Activated naive CD4-positive, alpha-beta T cell treated with anti-CD3 and anti-CD28 coated beads, Interleukin-2, amount 50 U/mL, for 24 hours (primary cell): ENCODE results near the gene SUPT20H.
"Not testable (repeated sequence)": the region's sequence is repeated elsewhere in the genome, so short reads cannot be mapped to it uniquely, and the experiment has no call there.

Experiments used
- H3K27ac Mint-ChIP-seq: one replicate; pipeline ENCODE4 v1.8.0; 2021; ENCODE audit warnings: mild to moderate bottlenecking, mixed read lengths
- H3K27me3 Mint-ChIP-seq: one replicate; pipeline ENCODE4 v1.8.0; 2021; ENCODE audit warnings: mixed read lengths
- H3K36me3 Mint-ChIP-seq: one replicate; pipeline ENCODE4 v1.8.0; 2021; ENCODE audit warnings: mixed read lengths
- H3K4me1 Mint-ChIP-seq: one replicate; pipeline ENCODE4 v1.8.0; 2021; ENCODE audit warnings: mixed read lengths
- H3K4me3 Mint-ChIP-seq: one replicate; pipeline ENCODE4 v1.8.0; 2021; ENCODE audit warnings: mild to moderate bottlenecking, mixed read lengths
- H3K9me3 Mint-ChIP-seq: one replicate; pipeline ENCODE4 v1.8.0; 2021; ENCODE audit warnings: mixed read lengths

The SUPT20H gene

GRCh38 chr13:37085606-37086005 is 26.1 kb upstream of the SUPT20H start:
- H3K4me3 Mint-ChIP-seq = no peak overlapping the region
- no peaks in the 10 kb centered on the region for H3K4me1 Mint-ChIP-seq
- H3K27ac Mint-ChIP-seq = no peak overlapping the region
- no peaks in the 10 kb centered on the region for H3K36me3 Mint-ChIP-seq
- H3K9me3 Mint-ChIP-seq = no peaks in the 10 kb centered on the region
- peaks cover 2% of the 10 kb centered on the region for H3K27me3 Mint-ChIP-seq

GRCh38 chr13:37076818-37077217 is 17.3 kb upstream of the SUPT20H start:
- Mint-ChIP-seq H3K36me3 (no peaks in the 10 kb centered on the region), H3K4me3 (no peak overlapping the region), H3K27ac (no peak overlapping the region), H3K9me3 (no peaks in the 10 kb centered on the region), H3K27me3 (no peaks in the 10 kb centered on the region), H3K4me1 (no peaks in the 10 kb centered on the region)

- Mint-ChIP-seq H3K4me1 (no peaks in the 10 kb centered on the region), H3K36me3 (no peaks in the 10 kb centered on the region), H3K4me3 (no peak overlapping the region), H3K27me3 (no peaks in the 10 kb centered on the region), H3K9me3 (no peaks in the 10 kb centered on the region), H3K27ac (no peak overlapping the region)
Observed at GRCh38 chr13:37075164-37075563, 15.7 kb upstream of the SUPT20H start.

GRCh38 chr13:37074703-37075102 is 15.2 kb upstream of the SUPT20H start:
- Mint-ChIP-seq H3K27me3 (no peaks in the 10 kb centered on the region), H3K4me3 (no peak overlapping the region), H3K27ac (no peak overlapping the region)

GRCh38 chr13:37072024-37072423 is 12.5 kb upstream of the SUPT20H start:
- Mint-ChIP-seq H3K4me1 (no peaks in the 10 kb centered on the region), H3K27ac (no peak overlapping the region), H3K9me3 (no peaks in the 10 kb centered on the region), H3K4me3 (no peak overlapping the region), H3K36me3 (no peaks in the 10 kb centered on the region), H3K27me3 (no peaks in the 10 kb centered on the region)

More at GRCh38 chr13:37074703-37075102, 15.2 kb upstream of the SUPT20H start:
- H3K9me3 Mint-ChIP-seq = no peaks in the 10 kb centered on the region
- H3K36me3 Mint-ChIP-seq = no peaks in the 10 kb centered on the region
- no peaks in the 10 kb centered on the region for H3K4me1 Mint-ChIP-seq

- H3K27ac Mint-ChIP-seq = no peak overlapping the region
- no peaks in the 10 kb centered on the region for H3K27me3 Mint-ChIP-seq
- no peaks in the 10 kb centered on the region for H3K4me1 Mint-ChIP-seq
- no peaks in the 10 kb centered on the region for H3K9me3 Mint-ChIP-seq
- H3K4me3 Mint-ChIP-seq = no peak overlapping the region
- H3K36me3 Mint-ChIP-seq = no peaks in the 10 kb centered on the region
Observed at GRCh38 chr13:37070956-37071355, 11.5 kb upstream of the SUPT20H start.

GRCh38 chr13:37070145-37070695 is 10.7 kb upstream of the SUPT20H start:
- Mint-ChIP-seq H3K9me3 (no peaks in the 10 kb centered on the region), H3K4me1 (no peaks in the 10 kb centered on the region), H3K4me3 (no peak overlapping the region), H3K36me3 (no peaks in the 10 kb centered on the region), H3K27ac (no peak overlapping the region), H3K27me3 (no peaks in the 10 kb centered on the region)

GRCh38 chr13:37069597-37070103 is 10.2 kb upstream of the SUPT20H start:
- H3K36me3 Mint-ChIP-seq = no peaks in the 10 kb centered on the region
- H3K27ac Mint-ChIP-seq = no peak overlapping the region
- H3K4me3 Mint-ChIP-seq = no peak overlapping the region
- H3K9me3 Mint-ChIP-seq = no peaks in the 10 kb centered on the region
- no peaks in the 10 kb centered on the region for H3K27me3 Mint-ChIP-seq
- H3K4me1 Mint-ChIP-seq = no peaks in the 10 kb centered on the region

- H3K27me3 Mint-ChIP-seq = no peaks in the 10 kb centered on the region
- H3K4me3 Mint-ChIP-seq = no peak overlapping the region
- no peak overlapping the region for H3K27ac Mint-ChIP-seq
- no peaks in the 10 kb centered on the region for H3K36me3 Mint-ChIP-seq
- H3K9me3 Mint-ChIP-seq = no peaks in the 10 kb centered on the region
- no peaks in the 10 kb centered on the region for H3K4me1 Mint-ChIP-seq
Observed at GRCh38 chr13:37068962-37069361, 9.5 kb upstream of the SUPT20H start.

GRCh38 chr13:37067874-37068273 is 8.4 kb upstream of the SUPT20H start:
- no peaks in the 10 kb centered on the region for H3K9me3 Mint-ChIP-seq
- no peaks in the 10 kb centered on the region for H3K36me3 Mint-ChIP-seq
- H3K27ac Mint-ChIP-seq = no peak overlapping the region
- H3K27me3 Mint-ChIP-seq = no peaks in the 10 kb centered on the region
- no peak overlapping the region for H3K4me3 Mint-ChIP-seq
- H3K4me1 Mint-ChIP-seq = no peaks in the 10 kb centered on the region

- no peaks in the 10 kb centered on the region for H3K36me3 Mint-ChIP-seq
- H3K4me3 Mint-ChIP-seq = no peak overlapping the region
- peaks cover 6% of the 10 kb centered on the region for H3K4me1 Mint-ChIP-seq
- no peak overlapping the region for H3K27ac Mint-ChIP-seq
- no peaks in the 10 kb centered on the region for H3K9me3 Mint-ChIP-seq
- H3K27me3 Mint-ChIP-seq = no peaks in the 10 kb centered on the region
Observed at GRCh38 chr13:37065890-37066526, 6.5 kb upstream of the SUPT20H start.

- peak overlapping the region; percentile 97 for H3K4me3 Mint-ChIP-seq
- peak overlapping the region; percentile 97 for H3K27ac Mint-ChIP-seq
- H3K27me3 Mint-ChIP-seq = no peaks in the 10 kb centered on the region
- H3K4me1 Mint-ChIP-seq = peaks cover 49% of the 10 kb centered on the region
- H3K36me3 Mint-ChIP-seq = peaks cover 7% of the 10 kb centered on the region
- H3K9me3 Mint-ChIP-seq = no peaks in the 10 kb centered on the region
Observed at GRCh38 chr13:37059848-37060192, 332 bp upstream of the SUPT20H start.

- H3K27me3 Mint-ChIP-seq, H3K27ac Mint-ChIP-seq, H3K9me3 Mint-ChIP-seq: not testable (repeated sequence)
- peaks cover 21% of the 10 kb centered on the region for H3K36me3 Mint-ChIP-seq
- peaks cover 79% of the 10 kb centered on the region for H3K4me1 Mint-ChIP-seq
- peak overlapping the region; percentile 47 for H3K4me3 Mint-ChIP-seq
Observed at GRCh38 chr13:37056228-37056627, 3.3 kb downstream of the SUPT20H start.

GRCh38 chr13:37053111-37053510 is 6.4 kb downstream of the SUPT20H start:
- H3K4me3 Mint-ChIP-seq = peak overlapping the region; percentile 55
- H3K27ac Mint-ChIP-seq, H3K27me3 Mint-ChIP-seq, H3K9me3 Mint-ChIP-seq: not testable (repeated sequence)
- peaks cover 18% of the 10 kb centered on the region for H3K36me3 Mint-ChIP-seq
- peaks cover 63% of the 10 kb centered on the region for H3K4me1 Mint-ChIP-seq

- Mint-ChIP-seq H3K27me3 (no peaks in the 10 kb centered on the region), H3K27ac (no peak overlapping the region), H3K4me3 (no peak overlapping the region), H3K9me3 (no peaks in the 10 kb centered on the region), H3K36me3 (peaks cover 19% of the 10 kb centered on the region), H3K4me1 (peaks cover 49% of the 10 kb centered on the region)
Observed at GRCh38 chr13:37049810-37050209, 9.7 kb downstream of the SUPT20H start.

GRCh38 chr13:37047846-37048245 is 11.6 kb downstream of the SUPT20H start:
- Mint-ChIP-seq H3K4me3 (no peak overlapping the region), H3K36me3 (peaks cover 17% of the 10 kb centered on the region), H3K4me1 (peaks cover 31% of the 10 kb centered on the region), H3K27me3 (no peaks in the 10 kb centered on the region), H3K9me3 (no peaks in the 10 kb centered on the region), H3K27ac (no peak overlapping the region)

- no peak overlapping the region for H3K27ac Mint-ChIP-seq
- H3K4me3 Mint-ChIP-seq = no peak overlapping the region
- H3K27me3 Mint-ChIP-seq = no peaks in the 10 kb centered on the region
- no peaks in the 10 kb centered on the region for H3K9me3 Mint-ChIP-seq
- peaks cover 23% of the 10 kb centered on the region for H3K4me1 Mint-ChIP-seq
- H3K36me3 Mint-ChIP-seq = peaks cover 15% of the 10 kb centered on the region
Observed at GRCh38 chr13:37047032-37047431, 12.5 kb downstream of the SUPT20H start.
